ENCODE results near the gene MAP7.

Gene MAP7

DNA sequence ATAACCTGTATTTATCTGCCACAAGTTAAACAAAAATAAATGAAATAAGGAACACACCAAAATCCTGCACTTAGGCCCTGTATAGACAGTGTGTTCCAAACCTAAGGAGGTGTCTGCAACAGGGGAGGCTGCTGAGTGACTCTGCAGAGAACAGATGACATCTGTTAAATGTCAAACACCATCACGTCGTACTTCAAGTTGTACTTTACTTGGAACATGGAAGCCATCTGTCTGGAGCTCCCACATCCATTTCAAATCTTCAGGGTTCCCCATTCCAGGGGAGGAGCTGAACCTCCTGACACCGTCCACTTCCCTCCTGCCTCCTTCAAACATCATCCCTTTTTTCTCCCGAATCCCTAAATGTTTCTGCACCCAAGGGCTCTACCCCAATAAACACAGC lies 1.8 kb upstream of the MAP7 start:
- no peak for TF ChIP-seq Cebpa-rat (IDR thresholded peaks at IDR 0.05)
- Histone ChIP-seq H3K9me3 (replicated peaks in 1 of 11) (peaks cover 0 to 9% (median 0%) of the 10 kb centered on the region in 11 experiments; a peak in 1 of 22 replicates), H3K4me2 (no peak overlapping the region), H3K4me3 (no peak overlapping the region), H3K4me1 (peaks cover 12 to 22% (median 17%) of the 10 kb centered on the region in 10 experiments), H3K27ac (no peak overlapping the region), H3K9ac (no peak overlapping the region), H4K20me1 (peaks cover 0 to 28% (median 12%) of the 10 kb centered on the region in 11 experiments; a peak in 13 of 22 replicates), H3K27me3 (peaks cover 52 to 63% (median 56%) of the 10 kb centered on the region in 11 experiments), H3K36me3 (peaks cover 0 to 41% (median 6%) of the 10 kb centered on the region in 11 experiments; a peak in 12 of 22 replicates)

DNA sequence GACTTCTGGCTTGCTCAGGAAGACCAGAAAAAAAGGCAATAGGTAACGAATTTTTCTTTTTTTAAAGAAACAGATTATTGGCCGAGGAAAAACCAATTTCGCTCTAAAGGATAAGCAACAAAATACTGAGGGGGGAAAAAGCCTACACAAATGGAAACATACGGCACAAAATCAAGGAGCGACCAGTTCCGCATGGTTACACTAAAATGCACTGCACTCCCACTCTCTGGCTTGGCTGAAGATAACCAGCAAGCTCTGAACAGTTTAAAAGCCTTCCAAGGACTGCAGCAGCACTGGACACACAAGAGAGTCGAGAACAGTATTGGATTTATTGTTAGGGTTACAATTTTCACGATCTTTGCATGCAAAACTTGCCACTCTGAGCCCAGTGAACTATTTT lies 881 bp upstream of the MAP7 start:
- peaks cover 12 to 22% (median 17%) of the 10 kb centered on the region in 10 experiments for H3K4me1 ChIP-seq
- peak overlapping the region; percentile 90 to 99 (median 97); a peak in 21 of 22 replicates for H3K4me2 ChIP-seq
- peaks cover 0 to 28% (median 12%) of the 10 kb centered on the region in 11 experiments; a peak in 13 of 22 replicates for H4K20me1 ChIP-seq
- H3K27me3 ChIP-seq, result peaks cover 52 to 63% (median 56%) of the 10 kb centered on the region in 11 experiments
- H3K9me3 ChIP-seq (replicated peaks in 1 of 11), result peaks cover 0 to 9% (median 0%) of the 10 kb centered on the region in 11 experiments; a peak in 1 of 22 replicates
- no peak overlapping the region for H3K9ac ChIP-seq
- peaks cover 0 to 31% (median 0%) of the 10 kb centered on the region in 11 experiments; a peak in 8 of 22 replicates for H3K36me3 ChIP-seq
- no peak for TF ChIP-seq Cebpa-rat (IDR thresholded peaks at IDR 0.05)
- H3K4me3 ChIP-seq, result peak overlapping the region in 6 of 10 experiments; percentile 64 to 75 (median 70); a peak in 9 of 20 replicates
- H3K27ac ChIP-seq, result no peak overlapping the region

DNA sequence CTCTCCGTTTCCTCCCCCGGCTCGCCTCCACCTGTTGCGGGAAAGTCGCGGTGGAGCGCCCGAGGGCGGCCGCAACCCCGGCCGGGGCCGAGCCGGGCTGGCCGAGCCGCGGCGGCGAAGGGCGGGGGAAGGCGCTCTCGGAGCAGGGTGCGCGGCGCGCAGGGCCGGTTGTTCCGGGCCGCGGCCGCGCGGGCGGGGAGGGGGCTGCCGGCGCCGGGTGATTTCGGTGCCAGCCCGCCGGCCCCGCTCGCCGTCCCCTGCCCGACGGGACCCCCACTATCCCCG lies 235 bp downstream of the MAP7 start:
- peaks cover 0 to 9% (median 0%) of the 10 kb centered on the region in 11 experiments; a peak in 1 of 22 replicates for H3K9me3 ChIP-seq (replicated peaks in 1 of 11)
- peak overlapping the region; percentile 8 to 78 (median 44); a peak in 17 of 22 replicates for H3K9ac ChIP-seq
- H3K36me3 ChIP-seq, result peaks cover 0 to 20% (median 0%) of the 10 kb centered on the region in 11 experiments; a peak in 6 of 22 replicates
- H3K4me1 ChIP-seq, result peaks cover 12 to 22% (median 17%) of the 10 kb centered on the region in 10 experiments
- peak overlapping the region; percentile 90 to 99 (median 97) for H3K4me2 ChIP-seq
- H3K4me3 ChIP-seq, result peak overlapping the region; percentile 63 to 75 (median 68)
- H3K27ac ChIP-seq, result peak overlapping the region in 2 of 11 experiments; percentile 40 to 42; a peak in 4 of 22 replicates
- TF ChIP-seq Cebpa-rat (IDR thresholded peaks at IDR 0.05), result no peak
- H4K20me1 ChIP-seq, result peaks cover 0 to 28% (median 12%) of the 10 kb centered on the region in 11 experiments; a peak in 13 of 22 replicates
- H3K27me3 ChIP-seq, result peaks cover 52 to 63% (median 56%) of the 10 kb centered on the region in 11 experiments

DNA sequence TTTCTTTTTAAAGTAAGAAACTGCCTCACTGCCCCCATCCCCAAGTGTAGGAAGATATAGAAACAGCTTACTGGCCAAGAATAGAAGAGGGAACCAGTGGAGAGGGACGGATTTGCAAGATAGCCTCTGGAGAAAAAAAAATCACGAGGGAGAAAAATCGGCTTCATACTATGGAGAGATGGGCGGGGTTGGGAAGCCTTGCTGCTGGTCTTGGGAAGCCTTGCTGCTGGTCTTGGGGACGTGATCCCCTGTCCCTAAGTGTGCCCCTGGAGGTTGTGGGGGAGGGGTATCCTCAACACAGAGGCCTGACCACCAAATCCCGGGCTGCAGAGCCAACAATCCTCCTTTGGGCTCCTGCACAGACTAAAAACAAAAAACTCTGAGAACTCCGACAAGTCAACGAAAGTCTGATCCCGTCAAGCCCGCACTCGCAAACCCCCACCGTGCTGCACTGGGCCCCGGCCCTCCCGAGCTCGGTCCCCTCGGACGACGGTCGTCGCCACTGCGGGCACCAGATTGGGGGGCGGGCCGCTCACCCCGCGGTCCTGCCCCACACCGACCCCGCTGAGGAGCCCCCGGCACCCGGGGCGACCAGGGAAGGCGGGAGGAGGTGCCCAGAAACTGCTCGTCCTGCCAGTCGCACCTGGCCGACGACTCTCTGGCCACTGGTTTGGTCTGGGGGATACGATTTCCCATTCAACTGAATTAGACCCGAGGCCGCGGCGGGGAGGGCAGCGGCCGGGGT lies 750 bp downstream of the MAP7 start:
- peaks cover 0 to 28% (median 12%) of the 10 kb centered on the region in 11 experiments; a peak in 13 of 22 replicates for H4K20me1 ChIP-seq
- H3K27ac ChIP-seq, result peak overlapping the region in 2 of 11 experiments; percentile 40 to 42; a peak in 3 of 22 replicates
- H3K4me2 ChIP-seq, result peak overlapping the region; percentile 90 to 99 (median 97)
- peak overlapping the region; percentile 63 to 75 (median 68) for H3K4me3 ChIP-seq
- H3K36me3 ChIP-seq, result peaks cover 0 to 15% (median 0%) of the 10 kb centered on the region in 11 experiments; a peak in 5 of 22 replicates
- peaks cover 12 to 22% (median 17%) of the 10 kb centered on the region in 10 experiments for H3K4me1 ChIP-seq
- no peak for TF ChIP-seq Cebpa-rat (IDR thresholded peaks at IDR 0.05)
- H3K9ac ChIP-seq, result peak overlapping the region; percentile 8 to 78 (median 44); a peak in 17 of 22 replicates
- H3K9me3 ChIP-seq (replicated peaks in 1 of 11), result peaks cover 0 to 9% (median 0%) of the 10 kb centered on the region in 11 experiments; a peak in 1 of 22 replicates
- peaks cover 52 to 63% (median 56%) of the 10 kb centered on the region in 11 experiments for H3K27me3 ChIP-seq

DNA sequence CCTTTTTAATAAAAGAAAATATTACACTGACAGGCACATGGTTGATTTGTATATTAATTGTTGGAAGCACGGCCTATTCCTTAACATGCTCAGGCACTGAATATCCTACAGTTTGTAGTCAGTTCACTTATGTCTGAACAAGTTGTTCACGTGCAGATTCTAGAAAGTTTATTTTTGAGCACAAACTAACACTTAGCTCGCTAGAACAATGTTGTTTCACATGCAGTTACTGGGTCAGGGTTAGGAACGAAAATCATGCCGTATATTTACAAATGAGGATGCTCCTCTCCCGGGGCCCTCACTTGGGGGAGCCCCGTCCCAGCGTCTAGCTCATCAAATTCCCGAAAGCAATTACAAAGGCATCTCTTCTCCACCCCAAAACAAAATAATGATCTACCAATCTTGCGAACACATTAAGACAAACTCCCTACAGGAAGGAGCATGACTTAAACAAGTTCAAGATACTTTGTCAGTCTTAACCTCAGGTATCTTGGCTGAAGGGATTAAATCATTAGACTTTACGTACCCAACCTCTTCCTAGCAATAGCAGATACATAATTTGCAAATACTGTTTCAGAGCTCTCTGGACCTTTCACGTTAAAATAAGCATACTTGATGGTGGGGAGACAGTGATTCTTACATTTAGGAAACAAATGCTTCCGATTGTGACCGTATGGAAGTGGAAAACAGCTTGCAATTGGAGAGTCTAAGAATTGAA lies 1.5 kb downstream of the MAP7 start:
- no peak overlapping the region for H3K9ac ChIP-seq
- no peak overlapping the region for H3K4me3 ChIP-seq
- peaks cover 52 to 60% (median 56%) of the 10 kb centered on the region in 11 experiments for H3K27me3 ChIP-seq
- H3K4me2 ChIP-seq, result no peak overlapping the region; a peak in 1 of 22 replicates
- no peak overlapping the region for H3K27ac ChIP-seq
- peaks cover 0 to 9% (median 0%) of the 10 kb centered on the region in 11 experiments; a peak in 1 of 22 replicates for H3K9me3 ChIP-seq (replicated peaks in 1 of 11)
- peaks cover 0 to 8% (median 0%) of the 10 kb centered on the region in 11 experiments; a peak in 1 of 22 replicates for H3K36me3 ChIP-seq
- H4K20me1 ChIP-seq, result peaks cover 0 to 28% (median 12%) of the 10 kb centered on the region in 11 experiments; a peak in 13 of 22 replicates
- peaks cover 12 to 22% (median 17%) of the 10 kb centered on the region in 10 experiments for H3K4me1 ChIP-seq
- TF ChIP-seq Cebpa-rat (IDR thresholded peaks at IDR 0.05), result no peak

DNA sequence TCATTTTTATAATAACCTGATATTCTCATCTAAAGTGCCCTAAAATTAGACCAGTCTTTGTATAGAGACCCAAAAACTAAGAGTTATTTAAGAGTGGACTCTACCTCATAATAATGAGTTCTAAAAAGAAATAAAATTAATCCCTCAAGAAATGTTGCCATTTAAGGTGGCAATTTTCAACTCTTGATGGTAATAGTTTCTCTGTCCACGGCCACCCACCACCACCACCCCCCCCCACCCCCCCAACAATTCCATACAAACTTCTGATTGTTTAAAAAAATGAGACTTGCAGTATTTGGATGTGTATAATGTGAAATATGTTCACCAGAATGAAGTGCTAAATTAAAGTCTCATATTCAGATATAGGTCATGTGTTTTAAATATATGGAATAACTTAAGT lies 2.4 kb downstream of the MAP7 start:
- H3K27ac ChIP-seq, result no peak overlapping the region
- H3K4me1 ChIP-seq, result peaks cover 12 to 22% (median 17%) of the 10 kb centered on the region in 10 experiments
- H4K20me1 ChIP-seq, result peaks cover 0 to 28% (median 12%) of the 10 kb centered on the region in 11 experiments; a peak in 13 of 22 replicates
- no peak overlapping the region for H3K9ac ChIP-seq
- no peak overlapping the region for H3K4me2 ChIP-seq
- H3K4me3 ChIP-seq, result no peak overlapping the region
- no peaks in the 10 kb centered on the region for H3K36me3 ChIP-seq
- TF ChIP-seq Cebpa-rat (IDR thresholded peaks at IDR 0.05), result no peak
- H3K9me3 ChIP-seq (replicated peaks in 1 of 11), result peaks cover 0 to 9% (median 0%) of the 10 kb centered on the region in 11 experiments; a peak in 1 of 22 replicates
- peaks cover 48 to 53% (median 49%) of the 10 kb centered on the region in 11 experiments for H3K27me3 ChIP-seq

DNA sequence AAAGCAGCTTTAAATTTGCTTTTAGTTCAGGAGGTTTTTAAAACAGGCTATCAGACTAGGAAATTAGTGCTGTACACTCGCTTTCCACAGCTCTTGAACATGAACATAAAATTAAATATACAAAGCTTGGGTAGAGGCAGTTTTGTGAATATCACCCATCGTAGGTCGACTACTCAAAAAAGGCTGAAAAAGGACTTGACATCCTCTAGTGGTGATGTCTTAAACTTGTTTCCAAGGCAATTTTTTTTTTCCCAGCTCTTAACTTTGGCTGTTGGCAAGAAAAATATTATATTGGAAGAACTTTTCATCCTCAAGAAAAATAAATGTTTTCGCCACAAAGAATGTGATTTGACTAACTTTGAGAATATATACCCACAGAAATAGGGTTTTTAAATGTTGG lies 2.9 kb downstream of the MAP7 start:
- no peak overlapping the region for H3K4me3 ChIP-seq
- no peaks in the 10 kb centered on the region for H3K36me3 ChIP-seq
- TF ChIP-seq Cebpa-rat (IDR thresholded peaks at IDR 0.05), result no peak
- peaks cover 12 to 22% (median 17%) of the 10 kb centered on the region in 10 experiments for H3K4me1 ChIP-seq
- H3K27me3 ChIP-seq, result peaks cover 42 to 48% (median 43%) of the 10 kb centered on the region in 11 experiments
- no peak overlapping the region for H3K27ac ChIP-seq
- no peak overlapping the region for H3K4me2 ChIP-seq
- H3K9ac ChIP-seq, result no peak overlapping the region
- H3K9me3 ChIP-seq (replicated peaks in 1 of 11), result peaks cover 0 to 9% (median 0%) of the 10 kb centered on the region in 11 experiments; a peak in 1 of 22 replicates
- H4K20me1 ChIP-seq, result peaks cover 0 to 28% (median 12%) of the 10 kb centered on the region in 11 experiments; a peak in 13 of 22 replicates

DNA sequence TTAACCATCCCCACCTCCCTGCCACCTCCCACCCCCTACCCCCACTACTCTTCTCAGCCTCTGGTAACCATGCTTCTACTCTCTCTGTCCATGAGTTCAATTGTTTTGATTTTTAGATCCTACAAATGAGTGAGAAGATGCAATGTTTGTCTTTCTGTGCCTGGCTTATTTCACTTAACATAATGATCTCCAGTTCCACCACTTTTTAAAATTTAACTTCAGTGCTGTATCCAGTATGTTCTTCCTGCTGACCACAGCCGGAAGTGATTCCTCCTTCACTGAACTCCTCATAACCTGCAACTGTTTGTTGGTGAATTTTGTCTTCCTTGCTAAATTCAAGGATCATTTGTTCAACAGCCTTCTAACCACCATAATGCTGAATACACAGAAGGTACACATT lies 3.9 kb downstream of the MAP7 start:
- no peak for TF ChIP-seq Cebpa-rat (IDR thresholded peaks at IDR 0.05)
- Histone ChIP-seq H3K27me3 (peaks cover 32 to 38% (median 33%) of the 10 kb centered on the region in 11 experiments), H3K36me3 (no peaks in the 10 kb centered on the region), H3K9ac (no peak overlapping the region), H3K4me1 (peaks cover 12 to 21% (median 17%) of the 10 kb centered on the region in 10 experiments), H3K4me2 (no peak overlapping the region), H3K9me3 (replicated peaks in 1 of 11) (peaks cover 0 to 9% (median 0%) of the 10 kb centered on the region in 11 experiments; a peak in 1 of 22 replicates), H3K4me3 (no peak overlapping the region), H3K27ac (no peak overlapping the region), H4K20me1 (peaks cover 0 to 28% (median 12%) of the 10 kb centered on the region in 11 experiments; a peak in 13 of 22 replicates)

All from BLaER1 treated with 17β-estradiol and CSF1 and Interleukin-3, amounts not matched to agents 10 nM and 100 nM (cell line).